Effector CD4-positive, alpha-beta T cell (primary cell): ENCODE results near the gene RPS15.
A peak's percentile ranks its signal among the peaks of the same experiment; 100 is the strongest.
"Not testable (repeated sequence)": the region's sequence is repeated elsewhere in the genome, so short reads cannot be mapped to it uniquely, and the experiment has no call there.

Experiments used
- DNase-seq: peaks from one replicate; pipeline ENCODE4 v3.0.0-alpha.2; 2020

Gene RPS15

DNA sequence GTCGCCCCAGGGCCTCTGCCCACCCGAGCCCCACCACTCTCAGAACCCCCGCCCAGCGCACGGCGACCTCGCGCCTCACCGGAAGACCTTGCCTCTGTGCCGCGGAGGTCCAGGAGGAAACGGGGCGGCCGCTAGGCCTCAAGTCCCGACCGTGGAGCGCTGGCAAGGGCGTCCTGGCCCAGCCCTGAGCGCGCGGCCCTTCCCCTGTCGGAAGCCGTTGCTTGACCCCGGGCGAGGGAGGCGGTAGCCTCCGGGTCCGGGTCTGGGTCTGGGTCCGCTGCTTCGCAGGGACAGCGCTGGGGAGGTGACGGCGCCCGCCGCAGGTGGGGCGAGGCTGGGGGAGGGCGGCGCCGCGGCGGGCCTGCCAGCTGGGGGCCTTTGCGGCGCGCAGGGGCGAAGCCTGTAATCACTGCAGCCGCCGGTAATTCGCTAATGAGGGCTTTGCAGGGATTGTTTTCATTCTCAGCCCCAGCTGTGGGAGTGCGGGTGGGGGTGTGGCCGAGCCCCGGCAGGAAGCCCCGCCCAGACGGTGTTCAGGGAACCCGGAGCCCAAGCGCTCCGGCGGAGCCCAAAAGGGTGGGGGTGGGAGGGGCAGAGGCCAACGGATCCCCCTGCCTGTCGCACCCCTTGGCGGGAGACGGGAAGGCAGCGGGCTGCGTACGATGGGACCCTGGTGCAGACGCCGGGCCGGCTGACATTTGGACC is 32.3 kb downstream of the RPS15 start:
- DNase-seq, result peak; percentile 57

DNA sequence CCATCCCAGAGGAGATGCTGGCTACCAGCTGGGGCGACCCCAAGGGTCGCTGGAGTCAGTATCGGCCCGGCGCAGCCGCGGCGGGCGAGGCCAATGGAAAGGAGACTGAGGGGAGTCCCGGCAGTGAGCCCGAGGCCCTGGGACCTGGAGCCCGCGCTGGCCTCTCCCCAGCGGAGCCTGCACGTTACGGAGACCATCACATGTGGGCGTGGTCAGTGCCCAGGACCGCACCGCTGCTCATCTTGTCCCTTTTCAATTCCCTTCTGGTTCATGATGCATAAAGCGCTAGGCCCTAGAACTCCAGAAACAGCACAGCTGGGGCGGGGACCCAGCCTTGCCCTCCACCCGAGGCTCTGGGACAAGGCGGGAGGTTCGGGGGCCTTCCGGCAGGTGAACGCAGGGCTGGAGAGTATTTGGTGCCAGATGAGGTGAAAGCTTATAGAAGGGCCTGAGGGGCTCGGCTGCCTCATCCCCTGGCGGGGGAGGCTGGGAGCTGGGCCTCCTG is 32.9 kb downstream of the RPS15 start:
- no peak for DNase-seq

GRCh38 chr19:1471515-1472160 is 33.4 kb downstream of the RPS15 start:
- DNase-seq, result no peak

GRCh38 chr19:1472231-1473084 is 34.3 kb downstream of the RPS15 start:
- no peak for DNase-seq

DNA sequence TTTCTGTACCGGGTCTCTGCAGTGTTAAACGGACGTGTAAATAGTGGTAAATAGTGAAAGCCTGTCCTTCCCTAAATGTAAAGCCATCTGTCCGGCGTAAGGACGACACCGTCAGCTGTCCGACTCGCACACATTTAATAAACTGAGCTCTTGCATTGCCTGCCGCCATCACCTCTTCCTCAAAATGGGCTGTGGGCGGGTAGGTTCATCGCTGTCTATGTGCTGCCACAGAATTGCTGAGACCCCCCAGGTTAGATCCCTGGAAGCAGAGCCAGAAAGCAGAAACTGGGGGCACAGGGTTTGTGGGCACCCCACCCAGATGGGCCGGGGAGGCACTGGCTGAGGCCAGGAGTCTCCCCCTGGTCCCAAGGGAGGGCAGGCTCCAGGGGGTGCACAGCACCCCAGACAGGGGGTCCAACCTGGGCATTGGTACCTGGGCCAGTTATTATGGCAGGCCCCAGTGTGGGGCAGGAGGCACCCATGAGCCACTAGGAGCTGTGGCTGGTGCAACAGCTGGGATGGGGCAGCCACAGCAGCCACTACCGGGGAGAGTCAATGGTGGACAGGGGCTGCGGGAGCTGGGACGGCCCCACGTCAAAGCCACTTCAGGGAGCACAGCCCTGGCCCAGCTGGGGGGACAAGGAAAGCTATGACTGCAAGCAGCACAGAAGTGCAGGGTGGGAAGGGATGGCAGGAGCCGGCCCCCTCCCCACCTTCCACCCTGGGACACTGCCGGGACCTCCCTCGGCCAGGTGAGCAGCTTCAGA is 35.1 kb downstream of the RPS15 start:
- no peak for DNase-seq

DNA sequence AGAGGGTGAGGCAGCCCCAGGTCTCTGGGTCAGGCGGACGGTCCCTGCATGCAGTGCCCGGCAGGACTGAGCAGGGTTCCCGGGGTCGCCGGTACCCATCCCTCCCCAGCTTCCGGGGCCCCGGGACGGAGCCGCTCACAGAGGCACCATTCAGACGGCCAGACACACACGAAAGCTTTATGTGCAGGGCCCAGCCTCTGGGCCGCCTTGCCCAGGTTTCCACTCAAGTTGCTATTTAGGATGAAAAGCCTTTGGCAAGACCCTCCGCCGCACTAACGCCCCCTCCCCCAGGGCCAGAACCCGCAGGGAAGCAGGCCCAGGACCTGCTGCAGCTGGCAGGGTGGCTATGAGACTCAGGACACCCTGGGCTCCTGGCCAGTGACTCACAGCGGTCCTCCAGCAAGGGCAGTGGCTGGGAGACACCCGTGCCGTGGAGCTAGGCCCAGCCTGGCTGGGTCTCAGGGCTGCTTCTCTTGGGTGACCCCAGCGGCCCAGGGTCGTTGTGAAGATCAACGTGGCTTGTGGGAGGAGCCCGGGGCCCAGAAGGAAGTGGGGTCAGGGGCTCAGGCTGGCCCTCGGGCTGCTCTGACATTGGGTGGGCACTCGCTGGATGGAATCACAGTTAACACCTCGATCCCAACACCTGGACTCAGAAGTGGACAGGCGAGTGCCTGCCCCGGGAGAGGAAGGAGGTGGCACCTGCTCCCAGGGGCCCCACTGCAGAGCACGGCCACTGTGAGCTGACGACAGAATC is 36.0 kb downstream of the RPS15 start:
- DNase-seq, result no peak

DNA sequence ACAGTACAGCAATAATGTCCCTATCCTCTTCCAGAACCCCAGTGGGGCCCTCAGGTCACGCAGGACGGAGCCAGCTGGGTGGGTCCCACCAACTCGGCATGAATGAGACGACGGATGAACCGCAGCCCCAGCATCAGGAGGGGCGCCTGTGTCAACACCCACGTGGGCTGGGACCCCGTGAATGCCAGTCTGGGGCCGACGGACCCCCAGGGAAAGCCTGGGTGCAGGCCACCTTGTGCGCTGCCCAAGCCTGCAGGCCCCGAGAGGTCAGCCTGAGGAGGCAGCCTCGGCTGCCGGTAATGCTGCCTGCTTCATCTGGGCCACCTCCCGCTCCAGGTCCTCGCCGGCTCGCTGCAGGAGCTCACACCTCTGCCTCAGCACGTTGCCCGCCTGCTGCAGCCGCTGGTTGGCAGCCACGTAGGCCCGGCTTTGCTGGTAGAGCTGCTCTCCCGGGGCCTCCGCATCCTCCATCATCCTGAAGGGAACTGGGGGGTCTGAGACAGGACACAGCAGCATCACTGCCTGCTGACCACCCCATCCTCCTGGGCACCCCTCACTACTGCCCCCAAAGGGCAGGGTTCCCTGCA is 36.7 kb downstream of the RPS15 start:
- no peak for DNase-seq

DNA sequence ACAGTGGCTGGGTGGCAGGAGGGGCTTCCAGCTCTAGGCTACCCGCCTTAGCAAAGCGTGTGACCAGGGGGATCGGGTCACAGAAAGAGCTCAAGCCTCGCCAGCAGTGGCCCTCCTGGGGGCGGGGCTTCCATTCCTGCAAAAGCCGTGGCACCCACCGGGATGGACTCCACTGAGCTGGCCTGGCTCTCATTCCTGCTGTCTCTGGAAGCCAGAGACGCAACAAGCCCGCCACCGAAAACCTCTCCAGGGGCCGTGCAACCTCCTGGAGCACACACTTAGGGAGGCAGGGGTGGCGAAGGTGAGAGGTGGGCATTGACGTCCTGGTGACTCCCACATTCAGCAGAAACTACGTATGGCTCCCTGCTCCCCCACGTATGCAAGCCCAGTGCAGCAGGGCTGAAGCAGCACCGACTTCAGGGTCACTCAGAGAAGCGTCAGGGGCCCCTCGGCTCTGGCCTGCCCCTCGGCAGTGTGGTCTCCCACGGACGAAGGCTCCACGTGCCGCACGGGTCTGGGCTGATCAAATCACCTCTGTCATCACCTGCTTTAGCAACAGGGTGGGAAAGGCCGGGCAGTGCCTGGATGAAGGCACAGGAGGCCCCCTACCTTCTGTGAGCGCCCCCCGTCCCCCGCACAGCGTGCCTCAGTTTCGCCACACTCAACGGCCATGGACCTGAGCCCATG is 37.7 kb downstream of the RPS15 start:
- no peak for DNase-seq

- DNase-seq, result not testable (repeated sequence)
Observed at GRCh38 chr19:1477056-1477455, 38.9 kb downstream of the RPS15 start.

GRCh38 chr19:1478934-1479707 is 40.9 kb downstream of the RPS15 start, which contains the start of gene C19orf25:
Gene C19orf25, minus strand, starts transcription at chr19:1479215. Its CDS starts 312 bp downstream, at chr19:1478903.
- DNase-seq, result peak; percentile 86

DNA sequence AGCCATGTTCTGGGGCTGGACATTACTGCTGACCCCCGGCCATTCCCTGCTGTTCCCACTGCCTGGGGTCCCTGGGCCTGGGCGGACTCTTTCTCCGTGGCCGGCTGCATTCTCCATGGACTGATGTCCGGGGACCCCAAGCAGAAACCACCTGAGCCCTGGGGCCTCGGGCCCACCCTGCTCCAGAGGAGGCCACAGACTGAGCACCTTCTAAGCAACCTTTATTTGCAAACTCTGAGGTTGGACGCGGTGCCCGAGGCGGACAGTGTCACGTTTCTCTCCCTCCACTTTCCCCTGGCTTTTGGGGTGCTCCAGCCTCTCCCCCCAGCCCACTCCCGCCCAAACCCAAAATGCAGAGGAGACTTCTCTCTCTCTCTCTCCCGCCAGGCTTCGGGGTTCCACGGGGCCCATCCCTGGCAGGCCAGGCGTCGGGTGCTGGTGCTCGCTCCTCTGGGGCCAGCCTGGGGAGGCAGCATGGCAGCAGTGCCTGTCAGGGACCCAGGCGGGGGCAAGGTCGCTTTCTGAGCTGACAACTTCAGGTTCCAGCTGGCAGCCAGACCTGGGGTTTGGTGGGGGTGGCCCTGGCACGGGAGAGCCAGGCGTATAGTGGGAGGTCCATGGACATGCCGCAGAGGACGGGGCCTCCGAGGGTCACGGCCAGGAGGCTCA is 43.2 kb downstream of the RPS15 start:
- no peak for DNase-seq

- DNase-seq, result no peak
Observed at GRCh38 chr19:1481893-1482360, 43.7 kb downstream of the RPS15 start.

DNA sequence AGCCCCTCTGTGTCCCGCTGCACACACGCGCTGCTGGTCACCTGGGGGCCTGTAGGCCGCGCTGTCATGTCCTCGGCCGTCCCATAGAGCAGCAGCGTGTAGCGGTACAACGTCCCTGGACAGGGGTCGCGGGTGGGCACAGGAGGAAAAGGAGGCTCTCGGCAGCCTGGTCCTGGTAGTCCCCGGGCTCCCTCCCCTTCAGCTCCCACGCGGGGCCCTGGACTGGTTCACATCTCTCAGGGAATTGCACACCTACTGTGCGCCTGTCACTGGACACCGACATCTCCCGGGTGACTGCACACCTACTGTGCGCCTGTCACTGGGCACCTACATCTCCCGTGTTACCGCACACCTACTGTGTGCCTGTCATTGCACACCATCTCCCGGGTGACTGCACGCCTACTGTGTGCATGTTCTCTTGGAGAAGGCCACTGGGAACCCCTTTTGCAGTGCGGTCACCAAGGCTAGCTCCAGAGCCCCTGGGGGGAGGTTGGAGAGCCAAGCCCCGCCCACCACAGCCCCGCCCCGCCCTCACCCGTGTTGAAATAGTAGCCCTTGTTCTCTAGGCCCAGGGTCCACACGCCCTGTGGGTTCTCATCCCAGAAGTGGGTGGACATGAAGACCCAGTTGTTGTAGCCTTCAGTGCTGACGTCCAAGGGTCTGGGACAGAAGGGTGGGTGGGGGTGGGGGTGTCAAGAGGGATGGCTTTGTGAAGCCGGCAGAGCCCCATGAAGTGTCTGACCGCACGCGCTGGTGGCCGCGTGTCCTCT is 44.4 kb downstream of the RPS15 start:
- DNase-seq, result no peak

DNA sequence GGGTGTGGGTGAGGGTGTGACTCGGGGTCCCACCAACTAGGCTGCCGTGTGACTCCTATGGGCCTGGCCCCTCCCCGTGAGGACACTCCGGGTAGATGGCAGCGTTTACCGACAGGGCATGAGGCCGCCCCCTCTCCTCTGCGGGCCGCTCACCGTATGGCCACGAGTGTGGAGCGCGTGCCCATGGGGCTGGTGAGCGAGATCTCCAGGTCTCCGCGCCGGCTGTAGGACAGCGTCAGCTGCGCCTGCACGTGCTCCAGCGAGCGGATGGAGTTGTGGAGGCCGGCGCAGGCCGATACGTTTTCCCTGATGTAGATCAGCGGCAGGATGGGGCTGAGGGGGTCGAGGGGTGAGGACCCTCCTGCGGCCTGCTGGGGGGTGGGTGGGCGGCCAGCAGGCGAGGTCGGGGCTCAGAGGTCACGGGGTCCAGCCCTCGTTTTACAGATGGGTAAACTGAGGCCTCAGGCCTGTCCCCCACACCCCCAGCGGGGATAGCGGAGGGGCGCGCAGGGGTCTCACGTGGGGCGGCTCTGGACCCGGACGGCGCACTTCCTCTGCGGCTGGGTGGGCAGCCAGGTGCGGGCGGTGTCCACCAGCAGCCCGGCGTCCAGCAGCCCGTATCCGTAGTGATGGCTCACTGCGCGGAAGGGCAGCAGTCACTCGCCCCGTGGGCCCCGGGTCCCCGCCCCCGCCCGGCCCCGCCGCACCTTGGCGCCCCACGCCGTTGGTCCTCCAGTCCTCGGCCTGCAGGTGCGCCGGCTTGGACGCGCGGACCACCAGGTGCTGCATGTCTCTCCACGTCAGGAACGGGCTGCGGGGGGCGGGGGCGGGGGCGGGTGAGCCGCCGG is 45.2 kb downstream of the RPS15 start:
- no peak for DNase-seq

GRCh38 chr19:1483979-1484428 is 45.8 kb downstream of the RPS15 start:
- DNase-seq, result no peak

GRCh38 chr19:1486720-1487575 is 48.8 kb downstream of the RPS15 start:
- DNase-seq, result no peak
